GM12878 (cell line): ENCODE data around the gene C10orf105. TPM values are rescaled to one million over a fixed set of nuclear protein-coding genes. Genes with fewer than 3 reads are reported as not detected.

ENCODE experiments used
- ATAC-seq: fragments of 200-7000 bp; cut with Tn5 transposase; 3 replicates; pipeline ENCODE4 v1.9.1; 2020; ENCODE audit warnings: mild to moderate bottlenecking, moderate library complexity
- BruUV-seq: library from RNA; stranded (reverse); fragments of 400-500 nt; replicated peaks from 2 replicates; lab custom pipeline; 2021; lab: Mats Ljungman, UMichigan
- CTCF ChIA-PET: fragments of 300-600 bp; sonication (Branson Sonifier 250); formaldehyde crosslinking; extraction: SDS; loops from one replicate; lab custom pipeline; 2021; ENCODE audit warnings: inconsistent platforms; lab: Yijun Ruan, JAX
- POLR2A ChIA-PET: fragments of 350-600 bp; formaldehyde crosslinking; extraction: SDS; loops from one replicate; lab custom pipeline; 2021; ENCODE audit warnings: inconsistent platforms; lab: Charles Lee
- RAD21 ChIA-PET: fragments of 300-600 bp; sonication (Branson Sonifier 250); formaldehyde crosslinking; loops from one replicate; lab custom pipeline; 2023; ENCODE audit warnings: antibody characterized with exemption; ENCODE audit not compliant: unreplicated experiment; lab: Charles Lee
- SMC1A ChIA-PET: fragments of 300-600 bp; sonication (Branson Sonifier 250); formaldehyde crosslinking; loops from one replicate; lab custom pipeline; 2023; ENCODE audit not compliant: unreplicated experiment, uncharacterized antibody; lab: Charles Lee
- DNase-seq: peaks from one replicate; pipeline ENCODE4 v3.0.0-alpha.2; 2011; ENCODE audit warnings: low read depth, low spot score
- FAIRE-seq: peaks from 3 replicates; lab custom pipeline; 2011; peaks lifted over from hg19 to GRCh38; lab: Jason Lieb, UNC
- H2AFZ ChIP-seq: 2 replicates; pipeline ENCODE4 v1.6.0; 2011; ENCODE audit warnings: low read depth, low read length, control low read depth; ENCODE audit not compliant: control insufficient read depth
- H3K27ac ChIP-seq: 2 replicates; pipeline ENCODE4 v1.5.1; 2011; ENCODE audit warnings: control low read depth; ENCODE audit not compliant: control insufficient read depth, insufficient read depth
- H3K27me3 ChIP-seq, 2 experiments: replicated peaks in 1 of 2; 2 replicates each; pipeline versions ENCODE4 v1.6.0 to v1.6.1; 2011; ENCODE audit warnings: low read length in 1 of 2; ENCODE audit not compliant: control insufficient read depth in 2 of 2, insufficient read depth in 2 of 2
- H3K36me3 ChIP-seq, 2 experiments: 2 replicates each; pipeline ENCODE4 v1.5.1; 2011; ENCODE audit warnings: low read length in 1 of 2; ENCODE audit not compliant: control insufficient read depth in 2 of 2, insufficient read depth in 2 of 2
- H3K4me1 ChIP-seq: 2 replicates; pipeline ENCODE4 v1.6.1; 2011; ENCODE audit warnings: mild to moderate bottlenecking, low read length, moderate library complexity, mixed read lengths; ENCODE audit not compliant: control insufficient read depth, insufficient read depth
- H3K4me2 ChIP-seq: 2 replicates; pipeline ENCODE4 v1.6.0; 2011; ENCODE audit warnings: control low read depth; ENCODE audit not compliant: control insufficient read depth, insufficient read depth
- H3K4me3 ChIP-seq: fragments of 200-600 bp; sonication (generic); 2 replicates; pipeline ENCODE4 v1.5.1; 2016
- H3K79me2 ChIP-seq: 2 replicates; pipeline ENCODE4 v1.6.0; 2011; ENCODE audit warnings: low read length; ENCODE audit not compliant: control insufficient read depth, insufficient read depth
- H3K9ac ChIP-seq: 2 replicates; pipeline ENCODE4 v1.8.0; 2011; ENCODE audit warnings: low read length, control low read depth, mixed read lengths; ENCODE audit not compliant: control insufficient read depth, insufficient read depth
- H3K9me3 ChIP-seq: replicated peaks from 3 replicates; pipeline ENCODE4 v1.5.1; 2011; ENCODE audit warnings: mild to moderate bottlenecking, low read length; ENCODE audit not compliant: control insufficient read depth, insufficient read depth
- H4K20me1 ChIP-seq: 2 replicates; pipeline ENCODE4 v1.6.0; 2011; ENCODE audit not compliant: control insufficient read depth, insufficient read depth
- EGR1 ChIP-seq, 2 experiments: IDR thresholded peaks; 1 replicate in 1 of 2; 2 replicates in 1 of 2; pipeline ENCODE4 v1.6.1; 2011 to 2012; ENCODE audit warnings: low read depth in 2 of 2, low read length in 2 of 2, borderline replicate concordance in 1 of 2, mild to moderate bottlenecking in 1 of 2, moderate library complexity in 1 of 2
- FOXK2 ChIP-seq: fragments of 450-650 bp; IDR thresholded peaks from 2 replicates; pipeline ENCODE4 v1.6.1; 2017; ENCODE audit warnings: mild to moderate bottlenecking, moderate library complexity
- GATAD2B ChIP-seq: fragments of 450-650 bp; conservative IDR thresholded peaks from 2 replicates; pipeline ENCODE4 v1.6.1; 2017; ENCODE audit warnings: low read depth, mild to moderate bottlenecking, moderate library complexity
- LARP7 ChIP-seq: fragments of 450-650 bp; IDR thresholded peaks from 2 replicates; pipeline ENCODE4 v1.6.1; 2017; ENCODE audit warnings: mild to moderate bottlenecking
- MYB ChIP-seq: fragments of 150-350 bp; IDR thresholded peaks from 2 replicates; pipeline ENCODE4 v1.6.1; 2014; ENCODE audit warnings: mild to moderate bottlenecking, low read depth, low read length, borderline replicate concordance
- NFIC ChIP-seq: IDR thresholded peaks from 2 replicates; pipeline ENCODE4 v1.6.1; 2012; ENCODE audit warnings: low read depth, mild to moderate bottlenecking, inconsistent platforms, low read length, moderate library complexity
- RFX5 ChIP-seq: IDR thresholded peaks from 2 replicates; pipeline ENCODE4 v1.6.1; 2011; ENCODE audit warnings: low read depth, low read length, improper control_type of control experiment
- ZNF207 ChIP-seq: fragments of 450-650 bp; IDR thresholded peaks from 2 replicates; pipeline ENCODE4 v1.6.1; 2014; ENCODE audit warnings: antibody characterized with exemption, mild to moderate bottlenecking, borderline replicate concordance
- WGBS: methylation state at CpG from one replicate; pipeline ENCODE4 v1.1.6; 2016; ENCODE audit warnings: low lambda C conversion rate; ENCODE audit not compliant: insufficient replicate concordance, insufficient coverage; ENCODE audit errors: missing lambda C conversion rate; 5-methylcytosine and 5-hydroxymethylcytosine counted together
- in situ Hi-C: fragments of 300-500 bp; cut with MboI; formaldehyde crosslinking; loops from 9 replicates; pipeline ENCODE4 v1.14.3; 2018; ENCODE audit warnings: mixed read lengths
- intact Hi-C: fragments of 100-400 bp; cut with micrococcal nuclease; formaldehyde crosslinking; loops from one replicate; pipeline ENCODE4 v1.14.2; 2022; ENCODE audit not compliant: unreplicated experiment
- polyA plus RNA-seq, 11 experiments: library from polyadenylated mRNA; depleted of rRNA in 4 of 11; unstranded in 6 of 11; stranded (reverse) in 5 of 11; fragments of >200 nt; fragmentation: Nextera tagmentation in 4 of 11; fragmentation: Illumina TruSeq in 1 of 11; extraction: Ambion mirVana in 4 of 11; extraction: Trizol in 1 of 11; gene quantifications; 1 replicate in 1 of 11; 2 replicates in 10 of 11; pipeline versions ENCODE4 v1.2.1 to v1.2.3, GENCODE V29; 2011 to 2016; ENCODE audit warnings: inconsistent platforms in 2 of 11, missing spikeins in 2 of 11, low read depth in 1 of 11
- total RNA-seq, 4 experiments: library from RNA; depleted of rRNA in 3 of 4; stranded (reverse); fragments of >200 nt in 3 of 4; fragmentation: Illumina TruSeq in 1 of 4; extraction: Trizol in 1 of 4; gene quantifications; 2 replicates each; pipeline versions ENCODE4 v1.2.1 to v1.2.3, GENCODE V29; 2013 to 2021
- TF ChIP-seq, protein P1 (sequence below): fragments of 150-350 bp; IDR thresholded peaks from 2 replicates; pipeline ENCODE4 v1.6.1; 2014; ENCODE audit warnings: mild to moderate bottlenecking, low read depth, low read length
- TF ChIP-seq, protein P2 (sequence below): fragments of 450-650 bp; IDR thresholded peaks from 2 replicates; pipeline ENCODE4 v1.6.1; 2017; ENCODE audit warnings: low read depth, mild to moderate bottlenecking, moderate library complexity

The C10orf105 gene
- total and polyA plus RNA-seq, 10 of the 15 experiments (the other 5 are each of a cell fraction or from before 2014, with no cell fraction given), result 0.04 to 0.06 (median 0.05) TPM; not detected in 7

DNA sequence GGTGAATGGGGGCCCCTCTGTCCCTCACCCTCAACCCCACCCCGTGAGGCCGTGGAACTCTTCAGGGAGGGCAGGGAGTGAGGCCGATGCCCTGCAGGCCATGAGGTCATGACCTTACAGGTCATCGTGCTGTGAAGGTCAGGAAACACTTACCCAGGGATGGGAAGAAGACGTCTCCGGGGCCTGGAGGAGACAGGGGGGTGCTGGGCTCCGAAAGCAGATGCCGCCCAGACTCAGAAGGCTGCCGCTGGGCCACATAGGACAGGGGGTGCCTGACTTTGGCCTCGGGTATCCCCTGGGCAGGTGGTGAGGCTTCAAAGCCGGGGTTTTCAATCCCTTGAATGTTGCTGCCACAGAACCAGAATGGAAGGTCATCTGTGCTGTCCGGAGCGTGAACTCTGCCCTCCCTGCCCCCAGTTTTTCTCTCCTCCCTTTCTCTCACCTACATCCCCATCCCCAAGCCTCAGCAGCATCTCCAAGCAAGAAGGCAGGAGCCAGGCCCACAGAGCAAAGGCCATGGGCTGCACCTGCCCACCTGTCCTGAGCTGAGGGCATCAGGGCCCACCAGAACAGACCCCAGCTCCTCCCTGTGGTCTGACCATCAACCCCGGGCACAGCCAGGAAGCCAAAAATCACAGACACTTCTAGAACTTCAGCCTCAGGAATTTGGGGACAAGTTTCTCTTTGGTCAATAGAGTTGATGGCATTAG is 32.1 kb upstream of the C10orf105 start (continued):
- TF ChIP-seq MYB (no peak), LARP7 (no peak), NFIC (no peak)

DNA sequence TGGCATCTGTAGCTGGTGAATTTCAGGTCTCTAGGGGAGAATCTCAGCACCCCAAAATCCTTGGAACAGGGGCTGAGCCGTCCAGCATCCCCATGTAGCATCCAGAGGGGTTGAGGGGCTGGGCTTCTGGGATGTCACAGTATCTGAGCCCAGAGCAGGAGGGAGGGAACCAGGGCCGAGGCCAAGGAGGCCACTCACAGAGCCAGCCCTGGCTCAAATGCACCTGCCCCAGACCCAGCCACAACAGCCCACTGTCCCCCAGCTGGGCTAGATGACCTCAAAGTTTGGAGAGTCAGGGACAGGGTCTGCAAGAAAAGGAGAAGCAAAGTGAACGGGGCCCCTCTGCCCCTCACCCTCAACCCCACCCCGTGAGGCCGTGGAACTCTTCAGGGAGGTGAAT is 31.4 kb upstream of the C10orf105 start:
- ChIA-PET RAD21 (interaction anchor here (1.3 kb wide), 1 partner anchor 17 kb away, joined by 3 read pairs; no protein-coding TSS in a partner anchor), POLR2A (interaction anchor here (0.5 kb wide), 1 partner anchor 36 kb away, joined by 3 read pairs; no protein-coding TSS in a partner anchor), CTCF (no interaction called here), SMC1A (no interaction called here)
- no peaks in the 10 kb centered on the region for H4K20me1 ChIP-seq
- WGBS, result 75% methylated on average over 2 of the region's 5 CpGs
- H3K9ac ChIP-seq, result no peak overlapping the region
- H3K4me3 ChIP-seq, result no peak overlapping the region
- in situ Hi-C loops, result no loop called here
- no peak for FAIRE-seq
- no peaks in the 10 kb centered on the region; a peak in 1 of 4 replicates for H3K27me3 ChIP-seq
- H3K4me2 ChIP-seq, result no peak overlapping the region
- intact Hi-C loops, result no loop called here
- H3K79me2 ChIP-seq, result no peaks in the 10 kb centered on the region
- TF ChIP-seq RFX5 (no peak), ZNF207 (no peak), FOXK2 (no peak), GATAD2B (no peak), EGR1 (IDR thresholded peaks at IDR 0.05; ENCODE audit: borderline replicate concordance in 1 of 2, low read depth in 2 of 2, low read length in 2 of 2) (no peak)
- TF ChIP-seq, protein P1, sequence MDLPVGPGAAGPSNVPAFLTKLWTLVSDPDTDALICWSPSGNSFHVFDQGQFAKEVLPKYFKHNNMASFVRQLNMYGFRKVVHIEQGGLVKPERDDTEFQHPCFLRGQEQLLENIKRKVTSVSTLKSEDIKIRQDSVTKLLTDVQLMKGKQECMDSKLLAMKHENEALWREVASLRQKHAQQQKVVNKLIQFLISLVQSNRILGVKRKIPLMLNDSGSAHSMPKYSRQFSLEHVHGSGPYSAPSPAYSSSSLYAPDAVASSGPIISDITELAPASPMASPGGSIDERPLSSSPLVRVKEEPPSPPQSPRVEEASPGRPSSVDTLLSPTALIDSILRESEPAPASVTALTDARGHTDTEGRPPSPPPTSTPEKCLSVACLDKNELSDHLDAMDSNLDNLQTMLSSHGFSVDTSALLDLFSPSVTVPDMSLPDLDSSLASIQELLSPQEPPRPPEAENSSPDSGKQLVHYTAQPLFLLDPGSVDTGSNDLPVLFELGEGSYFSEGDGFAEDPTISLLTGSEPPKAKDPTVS, result no peak
- TF ChIP-seq, protein P2, sequence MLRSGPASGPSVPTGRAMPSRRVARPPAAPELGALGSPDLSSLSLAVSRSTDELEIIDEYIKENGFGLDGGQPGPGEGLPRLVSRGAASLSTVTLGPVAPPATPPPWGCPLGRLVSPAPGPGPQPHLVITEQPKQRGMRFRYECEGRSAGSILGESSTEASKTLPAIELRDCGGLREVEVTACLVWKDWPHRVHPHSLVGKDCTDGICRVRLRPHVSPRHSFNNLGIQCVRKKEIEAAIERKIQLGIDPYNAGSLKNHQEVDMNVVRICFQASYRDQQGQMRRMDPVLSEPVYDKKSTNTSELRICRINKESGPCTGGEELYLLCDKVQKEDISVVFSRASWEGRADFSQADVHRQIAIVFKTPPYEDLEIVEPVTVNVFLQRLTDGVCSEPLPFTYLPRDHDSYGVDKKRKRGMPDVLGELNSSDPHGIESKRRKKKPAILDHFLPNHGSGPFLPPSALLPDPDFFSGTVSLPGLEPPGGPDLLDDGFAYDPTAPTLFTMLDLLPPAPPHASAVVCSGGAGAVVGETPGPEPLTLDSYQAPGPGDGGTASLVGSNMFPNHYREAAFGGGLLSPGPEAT, result no peak
- no peak overlapping the region for H3K27ac ChIP-seq
- no peaks in the 10 kb centered on the region for H3K9me3 ChIP-seq
- no peak for ATAC-seq
- H3K36me3 ChIP-seq, result peaks cover 0 to 2% of the 10 kb centered on the region in 2 experiments; a peak in 1 of 4 replicates
- H3K4me1 ChIP-seq, result peaks cover 56% of the 10 kb centered on the region
- DNase-seq, result no peak
- no peak overlapping the region for H2AFZ ChIP-seq
- BruUV-seq, result no TSS peak
